HepG2 (cell line): ENCODE measurements around the gene PSMD9. TPM values are rescaled to one million over a fixed set of nuclear protein-coding genes. Genes with fewer than 3 reads are reported as not detected.
A peak's percentile ranks its signal among the peaks of the same experiment; 100 is the strongest.

Experiments used
- HDAC6 ChIP-seq: fragments of 200-600 bp; sonication (generic); IDR thresholded peaks from 2 replicates; pipeline ENCODE4 v1.7.0; 2017; ENCODE audit warnings: mild to moderate bottlenecking, antibody characterized with exemption, low read length, low read depth
- KDM6A ChIP-seq: IDR thresholded peaks from 2 replicates; pipeline ENCODE4 v1.6.1; 2016; ENCODE audit warnings: low read depth
- MTA1 ChIP-seq: sonication (generic); formaldehyde crosslinking; IDR thresholded peaks from 2 replicates; pipeline ENCODE4 v1.4.0; 2020; ENCODE audit warnings: missing genetic modification reagents, mild to moderate bottlenecking, borderline replicate concordance
- MXD4 ChIP-seq: IDR thresholded peaks from 2 replicates; pipeline ENCODE4 v1.6.1; 2016; ENCODE audit warnings: mild to moderate bottlenecking, missing biosample characterization, missing genetic modification reagents
- NR2F2 ChIP-seq: IDR thresholded peaks from 2 replicates; pipeline ENCODE4 v1.6.1; 2012; ENCODE audit warnings: low read depth, inconsistent platforms, borderline replicate concordance
- RFXAP ChIP-seq: sonication (generic); formaldehyde crosslinking; IDR thresholded peaks from 2 replicates; pipeline ENCODE4 v1.4.0; 2020; ENCODE audit warnings: missing genetic modification reagents, borderline replicate concordance
- SALL1 ChIP-seq: sonication (generic); formaldehyde crosslinking; IDR thresholded peaks from 2 replicates; pipeline ENCODE4 v1.8.0; 2022; ENCODE audit warnings: mild to moderate bottlenecking, missing genetic modification reagents
- SIX1 ChIP-seq: sonication (generic); formaldehyde crosslinking; IDR thresholded peaks from 2 replicates; pipeline ENCODE4 v1.4.0; 2020; ENCODE audit warnings: missing genetic modification reagents, borderline replicate concordance
- SP140L ChIP-seq: sonication (generic); formaldehyde crosslinking; IDR thresholded peaks from 2 replicates; pipeline ENCODE4 v1.4.0; 2020; ENCODE audit warnings: missing genetic modification reagents, borderline replicate concordance
- TOPORS ChIP-seq: sonication (generic); formaldehyde crosslinking; IDR thresholded peaks from 2 replicates; pipeline ENCODE4 v1.8.0; 2023; ENCODE audit warnings: mild to moderate bottlenecking, missing genetic modification reagents
- XBP1 ChIP-seq: sonication (generic); formaldehyde crosslinking; IDR thresholded peaks from 2 replicates; pipeline ENCODE4 v1.5.0; 2020; ENCODE audit warnings: missing genetic modification reagents
- ZNF543 ChIP-seq: sonication (generic); formaldehyde crosslinking; IDR thresholded peaks from 2 replicates; pipeline ENCODE4 v1.4.0; 2020; ENCODE audit warnings: mild to moderate bottlenecking, missing genetic modification reagents
- ZNF883 ChIP-seq: sonication (generic); formaldehyde crosslinking; IDR thresholded peaks from 2 replicates; pipeline ENCODE4 v1.5.1; 2020; ENCODE audit warnings: mild to moderate bottlenecking, missing genetic modification reagents; ENCODE audit errors: not compliant biosample characterization
- polyA plus RNA-seq, 8 experiments: library from polyadenylated mRNA; depleted of rRNA in 3 of 8; stranded (reverse) in 7 of 8; unstranded in 1 of 8; fragments of >200 nt; fragmentation: Illumina TruSeq in 4 of 8; extraction: Trizol in 4 of 8; gene quantifications; 2 replicates each; pipeline versions ENCODE4 v1.2.1 to v1.2.3, GENCODE V29; 2011 to 2016; ENCODE audit warnings: low read depth in 4 of 8, missing spikeins in 1 of 8, mixed read lengths in 1 of 8; ENCODE audit not compliant: insufficient read depth in 1 of 8
- total RNA-seq, 5 experiments: library from RNA; depleted of rRNA; stranded (reverse); fragments of >200 nt; fragmentation: Illumina TruSeq; extraction: Trizol; gene quantifications; 2 replicates each; pipeline ENCODE4 v1.2.3, GENCODE V29; 2016; ENCODE audit warnings: low read depth in 1 of 5
- TF ChIP-seq, protein P1 (sequence below): sonication (generic); formaldehyde crosslinking; IDR thresholded peaks from one replicate; pipeline ENCODE4 v1.5.1; 2020; ENCODE audit warnings: mild to moderate bottlenecking, missing genetic modification reagents; ENCODE audit errors: not compliant biosample characterization
- TF ChIP-seq, protein P2 (sequence below): sonication (generic); formaldehyde crosslinking; IDR thresholded peaks from 2 replicates; pipeline ENCODE4 v1.4.0; 2020; ENCODE audit warnings: missing genetic modification reagents, borderline replicate concordance
- TF ChIP-seq, protein P3 (sequence below): sonication (generic); formaldehyde crosslinking; conservative IDR thresholded peaks from 2 replicates; pipeline ENCODE4 v1.8.1; 2023; ENCODE audit warnings: missing genetic modification reagents

PSMD9 gene
- total and polyA plus RNA-seq, 2 of the 13 experiments (the other 11 are each of a cell fraction or from before 2014, with no cell fraction given) = 41.4 to 61.1 TPM

DNA sequence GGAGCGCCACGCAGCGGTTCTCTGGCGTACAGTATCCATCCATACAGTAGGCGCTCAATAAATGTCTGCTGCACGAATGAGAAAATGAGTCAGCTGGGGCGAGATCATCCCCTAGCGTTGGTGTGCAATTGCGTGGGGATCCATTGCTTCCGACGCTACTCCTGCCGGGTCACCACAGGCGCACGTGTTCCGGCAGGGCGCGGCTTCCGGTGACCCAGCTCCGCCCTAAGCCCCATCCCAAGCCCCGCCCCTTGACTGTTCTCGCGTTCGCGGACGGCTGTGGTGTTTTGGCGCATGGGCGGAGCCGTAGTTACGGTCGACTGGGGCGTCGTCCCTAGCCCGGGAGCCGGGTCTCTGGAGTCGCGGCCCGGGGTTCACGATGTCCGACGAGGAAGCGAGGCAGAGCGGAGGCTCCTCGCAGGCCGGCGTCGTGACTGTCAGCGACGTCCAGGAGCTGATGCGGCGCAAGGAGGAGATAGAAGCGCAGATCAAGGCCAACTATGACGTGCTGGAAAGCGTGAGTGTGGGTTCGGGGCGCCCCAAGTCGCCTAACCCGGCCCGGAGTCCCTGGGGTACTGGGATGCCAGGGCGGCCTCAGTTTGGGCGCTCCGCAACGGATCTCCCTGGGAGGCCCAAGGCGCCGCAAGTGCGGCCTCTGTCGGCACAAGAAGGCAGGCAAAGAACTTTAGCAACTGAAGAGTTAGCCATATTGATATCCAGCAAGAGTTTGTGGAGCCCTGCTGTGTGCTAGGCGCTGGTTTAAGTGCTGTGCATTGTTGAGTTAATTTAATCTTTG is at the start of gene PSMD9 (continued):
- TF ChIP-seq HDAC6 (no peak), SP140L (CRISPR knock-in tag) (no peak), TOPORS (CRISPR knock-in tag) (peak; percentile 97), KDM6A (CRISPR knock-in tag) (0 out of 2 replicates have a peak, but pooled peaks have one; percentile 21), ZNF543 (CRISPR knock-in tag) (peak; percentile 98), MXD4 (CRISPR knock-in tag) (peak; percentile 99), XBP1 (CRISPR knock-in tag) (no peak), SALL1 (CRISPR knock-in tag) (peak; percentile 96), NR2F2 (0 out of 2 replicates have a peak, but pooled peaks have one; percentile 41), ZNF883 (CRISPR knock-in tag) (peak; percentile 96), RFXAP (CRISPR knock-in tag) (peak; percentile 13; the same call in 1 of the 2 replicates), MTA1 (CRISPR knock-in tag) (peak; percentile 95), SIX1 (CRISPR knock-in tag) (peak; percentile 55; the same call in 1 of the 2 replicates)
- TF ChIP-seq, protein P1, sequence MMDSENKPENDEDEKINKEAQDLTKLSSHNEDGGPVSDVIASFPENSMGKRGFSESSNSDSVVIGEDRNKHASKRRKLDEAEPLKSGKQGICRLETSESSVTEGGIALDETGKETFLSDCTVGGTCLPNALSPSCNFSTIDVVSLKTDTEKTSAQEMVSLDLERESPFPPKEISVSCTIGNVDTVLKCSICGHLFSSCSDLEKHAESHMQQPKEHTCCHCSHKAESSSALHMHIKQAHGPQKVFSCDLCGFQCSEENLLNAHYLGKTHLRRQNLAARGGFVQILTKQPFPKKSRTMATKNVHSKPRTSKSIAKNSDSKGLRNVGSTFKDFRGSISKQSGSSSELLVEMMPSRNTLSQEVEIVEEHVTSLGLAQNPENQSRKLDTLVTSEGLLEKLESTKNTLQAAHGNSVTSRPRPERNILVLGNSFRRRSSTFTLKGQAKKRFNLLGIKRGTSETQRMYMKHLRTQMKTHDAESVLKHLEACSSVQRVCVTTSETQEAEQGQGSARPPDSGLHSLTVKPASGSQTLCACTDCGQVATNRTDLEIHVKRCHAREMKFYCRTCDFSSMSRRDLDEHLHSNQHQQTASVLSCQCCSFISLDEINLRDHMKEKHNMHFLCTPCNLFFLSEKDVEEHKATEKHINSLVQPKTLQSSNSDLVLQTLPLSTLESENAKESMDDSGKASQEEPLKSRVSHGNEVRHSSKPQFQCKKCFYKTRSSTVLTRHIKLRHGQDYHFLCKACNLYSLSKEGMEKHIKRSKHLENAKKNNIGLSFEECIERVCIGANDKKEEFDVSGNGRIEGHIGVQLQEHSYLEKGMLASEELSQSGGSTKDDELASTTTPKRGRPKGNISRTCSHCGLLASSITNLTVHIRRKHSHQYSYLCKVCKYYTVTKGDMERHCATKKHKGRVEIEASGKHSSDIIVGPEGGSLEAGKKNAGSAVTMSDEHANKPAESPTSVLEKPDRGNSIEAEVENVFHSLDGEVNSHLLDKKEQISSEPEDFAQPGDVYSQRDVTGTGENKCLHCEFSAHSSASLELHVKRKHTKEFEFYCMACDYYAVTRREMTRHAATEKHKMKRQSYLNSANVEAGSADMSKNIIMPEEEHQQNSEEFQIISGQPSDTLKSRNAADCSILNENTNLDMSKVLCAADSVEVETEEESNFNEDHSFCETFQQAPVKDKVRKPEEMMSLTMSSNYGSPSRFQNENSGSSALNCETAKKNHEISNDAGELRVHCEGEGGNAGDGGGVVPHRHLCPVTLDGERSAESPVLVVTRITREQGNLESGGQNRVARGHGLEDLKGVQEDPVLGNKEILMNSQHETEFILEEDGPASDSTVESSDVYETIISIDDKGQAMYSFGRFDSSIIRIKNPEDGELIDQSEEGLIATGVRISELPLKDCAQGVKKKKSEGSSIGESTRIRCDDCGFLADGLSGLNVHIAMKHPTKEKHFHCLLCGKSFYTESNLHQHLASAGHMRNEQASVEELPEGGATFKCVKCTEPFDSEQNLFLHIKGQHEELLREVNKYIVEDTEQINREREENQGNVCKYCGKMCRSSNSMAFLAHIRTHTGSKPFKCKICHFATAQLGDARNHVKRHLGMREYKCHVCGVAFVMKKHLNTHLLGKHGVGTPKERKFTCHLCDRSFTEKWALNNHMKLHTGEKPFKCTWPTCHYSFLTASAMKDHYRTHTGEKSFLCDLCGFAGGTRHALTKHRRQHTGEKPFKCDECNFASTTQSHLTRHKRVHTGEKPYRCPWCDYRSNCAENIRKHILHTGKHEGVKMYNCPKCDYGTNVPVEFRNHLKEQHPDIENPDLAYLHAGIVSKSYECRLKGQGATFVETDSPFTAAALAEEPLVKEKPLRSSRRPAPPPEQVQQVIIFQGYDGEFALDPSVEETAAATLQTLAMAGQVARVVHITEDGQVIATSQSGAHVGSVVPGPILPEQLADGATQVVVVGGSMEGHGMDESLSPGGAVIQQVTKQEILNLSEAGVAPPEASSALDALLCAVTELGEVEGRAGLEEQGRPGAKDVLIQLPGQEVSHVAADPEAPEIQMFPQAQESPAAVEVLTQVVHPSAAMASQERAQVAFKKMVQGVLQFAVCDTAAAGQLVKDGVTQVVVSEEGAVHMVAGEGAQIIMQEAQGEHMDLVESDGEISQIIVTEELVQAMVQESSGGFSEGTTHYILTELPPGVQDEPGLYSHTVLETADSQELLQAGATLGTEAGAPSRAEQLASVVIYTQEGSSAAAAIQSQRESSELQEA (CRISPR knock-in tag) = peak; percentile 73
- TF ChIP-seq, protein P2, sequence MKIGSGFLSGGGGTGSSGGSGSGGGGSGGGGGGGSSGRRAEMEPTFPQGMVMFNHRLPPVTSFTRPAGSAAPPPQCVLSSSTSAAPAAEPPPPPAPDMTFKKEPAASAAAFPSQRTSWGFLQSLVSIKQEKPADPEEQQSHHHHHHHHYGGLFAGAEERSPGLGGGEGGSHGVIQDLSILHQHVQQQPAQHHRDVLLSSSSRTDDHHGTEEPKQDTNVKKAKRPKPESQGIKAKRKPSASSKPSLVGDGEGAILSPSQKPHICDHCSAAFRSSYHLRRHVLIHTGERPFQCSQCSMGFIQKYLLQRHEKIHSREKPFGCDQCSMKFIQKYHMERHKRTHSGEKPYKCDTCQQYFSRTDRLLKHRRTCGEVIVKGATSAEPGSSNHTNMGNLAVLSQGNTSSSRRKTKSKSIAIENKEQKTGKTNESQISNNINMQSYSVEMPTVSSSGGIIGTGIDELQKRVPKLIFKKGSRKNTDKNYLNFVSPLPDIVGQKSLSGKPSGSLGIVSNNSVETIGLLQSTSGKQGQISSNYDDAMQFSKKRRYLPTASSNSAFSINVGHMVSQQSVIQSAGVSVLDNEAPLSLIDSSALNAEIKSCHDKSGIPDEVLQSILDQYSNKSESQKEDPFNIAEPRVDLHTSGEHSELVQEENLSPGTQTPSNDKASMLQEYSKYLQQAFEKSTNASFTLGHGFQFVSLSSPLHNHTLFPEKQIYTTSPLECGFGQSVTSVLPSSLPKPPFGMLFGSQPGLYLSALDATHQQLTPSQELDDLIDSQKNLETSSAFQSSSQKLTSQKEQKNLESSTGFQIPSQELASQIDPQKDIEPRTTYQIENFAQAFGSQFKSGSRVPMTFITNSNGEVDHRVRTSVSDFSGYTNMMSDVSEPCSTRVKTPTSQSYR (CRISPR knock-in tag) = no peak
- TF ChIP-seq, protein P3, sequence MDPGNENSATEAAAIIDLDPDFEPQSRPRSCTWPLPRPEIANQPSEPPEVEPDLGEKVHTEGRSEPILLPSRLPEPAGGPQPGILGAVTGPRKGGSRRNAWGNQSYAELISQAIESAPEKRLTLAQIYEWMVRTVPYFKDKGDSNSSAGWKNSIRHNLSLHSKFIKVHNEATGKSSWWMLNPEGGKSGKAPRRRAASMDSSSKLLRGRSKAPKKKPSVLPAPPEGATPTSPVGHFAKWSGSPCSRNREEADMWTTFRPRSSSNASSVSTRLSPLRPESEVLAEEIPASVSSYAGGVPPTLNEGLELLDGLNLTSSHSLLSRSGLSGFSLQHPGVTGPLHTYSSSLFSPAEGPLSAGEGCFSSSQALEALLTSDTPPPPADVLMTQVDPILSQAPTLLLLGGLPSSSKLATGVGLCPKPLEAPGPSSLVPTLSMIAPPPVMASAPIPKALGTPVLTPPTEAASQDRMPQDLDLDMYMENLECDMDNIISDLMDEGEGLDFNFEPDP (CRISPR knock-in tag) = 0 out of 2 replicates have a peak, but pooled peaks have one; percentile 82
